ENCODE results near the gene PDGFC. TPM values are rescaled to one million over a fixed set of nuclear protein-coding genes. Genes with fewer than 3 reads are reported as not detected.

The PDGFC gene
- total RNA-seq, 1 donor from 2014 or later, result 82.5 TPM

- H3K4me3 ChIP-seq (ENCODE audit: low read depth, low read length), result no peak overlapping the region
Observed at GRCh38 chr4:156950090-156950489, 21.5 kb downstream of the PDGFC start.

GRCh38 chr4:156949373-156949814 is 22.2 kb downstream of the PDGFC start:
- H3K4me3 ChIP-seq (ENCODE audit: low read depth, low read length), result no peak overlapping the region
- no peak for TF ChIP-seq CTCF (IDR thresholded peaks at IDR 0.05; ENCODE audit: insufficient read depth, low read length, poor library complexity, severe bottlenecking)
- peak; percentile 93 for DNase-seq (ENCODE audit: low read depth)

More at GRCh38 chr4:156950090-156950489, 21.5 kb downstream of the PDGFC start:
- no peak for TF ChIP-seq CTCF (IDR thresholded peaks at IDR 0.05; ENCODE audit: insufficient read depth, low read length, poor library complexity, severe bottlenecking)
- H3K36me3 ChIP-seq (ENCODE audit: control insufficient read depth, insufficient read depth, low read length), result no peaks in the 10 kb centered on the region
- DNase-seq (ENCODE audit: low read depth), result no peak
- H3K27me3 ChIP-seq (ENCODE audit: control insufficient read depth, insufficient read depth, low read length), result no peaks in the 10 kb centered on the region

GRCh38 chr4:156948738-156949137 is 22.9 kb downstream of the PDGFC start:
- TF ChIP-seq CTCF (IDR thresholded peaks at IDR 0.05; ENCODE audit: insufficient read depth, low read length, poor library complexity, severe bottlenecking), result no peak
- H3K27me3 ChIP-seq (ENCODE audit: control insufficient read depth, insufficient read depth, low read length), result no peaks in the 10 kb centered on the region
- DNase-seq (ENCODE audit: low read depth), result no peak
- no peaks in the 10 kb centered on the region for H3K36me3 ChIP-seq (ENCODE audit: control insufficient read depth, insufficient read depth, low read length)
- no peak overlapping the region for H3K4me3 ChIP-seq (ENCODE audit: low read depth, low read length)

More at GRCh38 chr4:156949373-156949814, 22.2 kb downstream of the PDGFC start:
- Histone ChIP-seq H3K27me3 (ENCODE audit: control insufficient read depth, insufficient read depth, low read length) (no peaks in the 10 kb centered on the region), H3K36me3 (ENCODE audit: control insufficient read depth, insufficient read depth, low read length) (no peaks in the 10 kb centered on the region)

- H3K27me3 ChIP-seq (ENCODE audit: control insufficient read depth, insufficient read depth, low read length), result no peaks in the 10 kb centered on the region
- no peaks in the 10 kb centered on the region for H3K36me3 ChIP-seq (ENCODE audit: control insufficient read depth, insufficient read depth, low read length)
- H3K4me3 ChIP-seq (ENCODE audit: low read depth, low read length), result no peak overlapping the region
- no peak for DNase-seq (ENCODE audit: low read depth)
- no peak for TF ChIP-seq CTCF (IDR thresholded peaks at IDR 0.05; ENCODE audit: insufficient read depth, low read length, poor library complexity, severe bottlenecking)
Observed at GRCh38 chr4:156948133-156948532, 23.5 kb downstream of the PDGFC start.

- no peak overlapping the region for H3K4me3 ChIP-seq (ENCODE audit: low read depth, low read length)
- peak; percentile 98 for DNase-seq (ENCODE audit: low read depth)
Observed at GRCh38 chr4:156946516-156947424, 24.8 kb downstream of the PDGFC start.

More at GRCh38 chr4:156946516-156947424, 24.8 kb downstream of the PDGFC start:
- TF ChIP-seq CTCF (IDR thresholded peaks at IDR 0.05; ENCODE audit: insufficient read depth, low read length, poor library complexity, severe bottlenecking), result no peak
- Histone ChIP-seq H3K36me3 (ENCODE audit: control insufficient read depth, insufficient read depth, low read length) (no peaks in the 10 kb centered on the region), H3K27me3 (ENCODE audit: control insufficient read depth, insufficient read depth, low read length) (no peaks in the 10 kb centered on the region)
